Fibroblast of lung (primary cell): Measurements from ENCODE around the gene MARK4. TPM values are rescaled to one million over a fixed set of nuclear protein-coding genes. Genes with fewer than 3 reads are reported as not detected.

Experiments
- DNase-seq, 2 donors: peaks; one replicate each; pipeline versions ENCODE4 v3.0.0 to v3.0.0-alpha.2; 2010; ENCODE audit warnings: low read depth in 2 of 2
- H2AFZ ChIP-seq: 2 replicates; pipeline ENCODE4 v1.5.1; 2012; ENCODE audit warnings: low read length, control low read depth, inconsistent platforms
- H3K27ac ChIP-seq: 2 replicates; pipeline ENCODE4 v1.5.1; 2011; ENCODE audit warnings: low read length, control low read depth; ENCODE audit not compliant: insufficient read depth
- H3K27me3 ChIP-seq: 2 replicates; pipeline ENCODE4 v1.5.1; 2011; ENCODE audit warnings: mild to moderate bottlenecking, low read length; ENCODE audit not compliant: control insufficient read depth, insufficient read depth
- H3K36me3 ChIP-seq: 2 replicates; pipeline ENCODE4 v1.5.1; 2011; ENCODE audit warnings: low read length; ENCODE audit not compliant: control insufficient read depth, insufficient read depth
- H3K4me1 ChIP-seq: 2 replicates; pipeline ENCODE4 v1.5.1; 2011; ENCODE audit warnings: low read length; ENCODE audit not compliant: control insufficient read depth, insufficient read depth; ENCODE audit errors: extremely low read depth
- H3K4me2 ChIP-seq: 2 replicates; pipeline ENCODE4 v1.5.1; 2011; ENCODE audit warnings: low read length, control low read depth; ENCODE audit not compliant: insufficient read depth; ENCODE audit errors: extremely low read depth
- H3K4me3 ChIP-seq, 4 experiments: fragments of 200-600 bp in 1 of 4; sonication (generic) in 1 of 4; replicated peaks in 1 of 4; 2 replicates each; pipeline ENCODE4 v1.5.1; 2011 to 2016; ENCODE audit warnings: low read length in 4 of 4, low read depth in 3 of 4, mild to moderate bottlenecking in 3 of 4, control low read depth in 2 of 4, inconsistent platforms in 1 of 4, mixed read lengths in 1 of 4; ENCODE audit not compliant: insufficient read depth in 1 of 4; ENCODE audit errors: control extremely low read depth in 1 of 4
- H3K79me2 ChIP-seq: 2 replicates; pipeline ENCODE4 v1.5.1; 2012; ENCODE audit warnings: mild to moderate bottlenecking, low read length, inconsistent platforms; ENCODE audit not compliant: control insufficient read depth, insufficient read depth
- H3K9ac ChIP-seq: 2 replicates; pipeline ENCODE4 v1.5.1; 2011; ENCODE audit warnings: mild to moderate bottlenecking, low read length, control low read depth; ENCODE audit not compliant: insufficient read depth
- H3K9me3 ChIP-seq: 2 replicates; pipeline ENCODE4 v1.5.1; 2012; ENCODE audit warnings: low read depth, low read length; ENCODE audit not compliant: control insufficient read depth, insufficient read depth
- H4K20me1 ChIP-seq: 2 replicates; pipeline ENCODE4 v1.5.1; 2011; ENCODE audit warnings: low read length; ENCODE audit not compliant: control insufficient read depth, insufficient read depth; ENCODE audit errors: extremely low read depth
- CTCF ChIP-seq, 2 donors: IDR thresholded peaks in 1 of 2; conservative IDR thresholded peaks in 1 of 2; 1 replicate in 1 of 2; 2 replicates in 1 of 2; pipeline ENCODE4 v1.5.1; 2011 to 2012; ENCODE audit warnings: low read length in 2 of 2, control low read depth in 1 of 2, inconsistent platforms in 1 of 2, low read depth in 1 of 2, mild to moderate bottlenecking in 1 of 2
- EZH2 ChIP-seq: IDR thresholded peaks from 2 replicates; pipeline ENCODE4 v1.5.1; 2012; ENCODE audit warnings: low read length, control low read depth, mild to moderate bottlenecking; ENCODE audit errors: missing control alignments
- polyA plus RNA-seq, 2 donors: library from polyadenylated mRNA; depleted of rRNA in 1 of 2; stranded (reverse) in 1 of 2; unstranded in 1 of 2; fragments of >200 nt; gene quantifications; 2 replicates each; pipeline ENCODE4 v1.2.1, GENCODE V29; 2011 to 2012; ENCODE audit warnings: missing spikeins in 1 of 2
- total RNA-seq: library from RNA; depleted of rRNA; stranded (reverse); fragments of >200 nt; gene quantifications from 2 replicates; pipeline ENCODE4 v1.2.1, GENCODE V29; 2014

The MARK4 gene
- total and polyA plus RNA-seq, 2 donors (not counting 1 experiment from before 2014, with no cell fraction given), result 8.9 to 14.1 TPM

- Histone ChIP-seq H3K4me1 (no peaks in the 10 kb centered on the region), H3K4me2 (no peak overlapping the region), H3K36me3 (no peaks in the 10 kb centered on the region), H3K4me3 (no peak overlapping the region), H4K20me1 (no peaks in the 10 kb centered on the region), H3K9me3 (no peaks in the 10 kb centered on the region), H3K27me3 (peaks cover 9% of the 10 kb centered on the region), H3K79me2 (no peaks in the 10 kb centered on the region), H3K27ac (no peak overlapping the region), H2AFZ (no peak overlapping the region), H3K9ac (no peak overlapping the region)
- TF ChIP-seq CTCF (conservative IDR thresholded peaks at IDR 0.05 in 1 of 2, IDR thresholded peaks at IDR 0.05 in 1 of 2; ENCODE audit: low read depth in 1 of 2, low read length in 2 of 2) (no peak), EZH2 (no peak)
- DNase-seq, result no peak
Measured at GRCh38 chr19:45321848-45322247, 70.8 kb downstream of the MARK4 start.

GRCh38 chr19:45322311-45322710 lies 71.2 kb downstream of the MARK4 start:
- peaks cover 9% of the 10 kb centered on the region for H3K27me3 ChIP-seq
- no peaks in the 10 kb centered on the region for H3K79me2 ChIP-seq
- no peak overlapping the region for H3K4me3 ChIP-seq
- no peak for DNase-seq
- no peaks in the 10 kb centered on the region for H3K36me3 ChIP-seq
- no peaks in the 10 kb centered on the region for H4K20me1 ChIP-seq
- H3K9me3 ChIP-seq, result no peaks in the 10 kb centered on the region
- H3K27ac ChIP-seq, result no peak overlapping the region
- H2AFZ ChIP-seq, result no peak overlapping the region
- H3K4me2 ChIP-seq, result no peak overlapping the region
- no peak overlapping the region for H3K9ac ChIP-seq
- peak; percentile 26 for TF ChIP-seq EZH2
- TF ChIP-seq CTCF (conservative IDR thresholded peaks at IDR 0.05 in 1 of 2, IDR thresholded peaks at IDR 0.05 in 1 of 2; ENCODE audit: low read depth in 1 of 2, low read length in 2 of 2), result no peak
- no peaks in the 10 kb centered on the region for H3K4me1 ChIP-seq

GRCh38 chr19:45322744-45323281 lies 71.7 kb downstream of the MARK4 start, which contains the start of gene CKM:
Gene CKM (minus strand): TSS chr19:45322875. CDS start chr19:45319713, 3,162 bp downstream.
- no peaks in the 10 kb centered on the region for H3K36me3 ChIP-seq
- no peak within 1 kb of the TSS for H3K27ac ChIP-seq
- H3K4me3 ChIP-seq, result peak within 1 kb of the TSS in 2 of 4 experiments; percentile 5 to 45
- peaks cover 9% of the 10 kb centered on the region for H3K27me3 ChIP-seq
- H3K4me1 ChIP-seq, result no peaks in the 10 kb centered on the region
- H3K9me3 ChIP-seq, result no peaks in the 10 kb centered on the region
- H3K9ac ChIP-seq, result no peak within 1 kb of the TSS
- no peaks in the 10 kb centered on the region for H4K20me1 ChIP-seq
- no peak for DNase-seq
- H3K79me2 ChIP-seq, result no peaks in the 10 kb centered on the region
- H2AFZ ChIP-seq, result no peak within 1 kb of the TSS
- H3K4me2 ChIP-seq, result peak within 1 kb of the TSS; percentile 75
- TF ChIP-seq CTCF (conservative IDR thresholded peaks at IDR 0.05 in 1 of 2, IDR thresholded peaks at IDR 0.05 in 1 of 2; ENCODE audit: low read depth in 1 of 2, low read length in 2 of 2) (no peak), EZH2 (no peak)
